ENCODE measurements around the gene PCBP2.

DNA sequence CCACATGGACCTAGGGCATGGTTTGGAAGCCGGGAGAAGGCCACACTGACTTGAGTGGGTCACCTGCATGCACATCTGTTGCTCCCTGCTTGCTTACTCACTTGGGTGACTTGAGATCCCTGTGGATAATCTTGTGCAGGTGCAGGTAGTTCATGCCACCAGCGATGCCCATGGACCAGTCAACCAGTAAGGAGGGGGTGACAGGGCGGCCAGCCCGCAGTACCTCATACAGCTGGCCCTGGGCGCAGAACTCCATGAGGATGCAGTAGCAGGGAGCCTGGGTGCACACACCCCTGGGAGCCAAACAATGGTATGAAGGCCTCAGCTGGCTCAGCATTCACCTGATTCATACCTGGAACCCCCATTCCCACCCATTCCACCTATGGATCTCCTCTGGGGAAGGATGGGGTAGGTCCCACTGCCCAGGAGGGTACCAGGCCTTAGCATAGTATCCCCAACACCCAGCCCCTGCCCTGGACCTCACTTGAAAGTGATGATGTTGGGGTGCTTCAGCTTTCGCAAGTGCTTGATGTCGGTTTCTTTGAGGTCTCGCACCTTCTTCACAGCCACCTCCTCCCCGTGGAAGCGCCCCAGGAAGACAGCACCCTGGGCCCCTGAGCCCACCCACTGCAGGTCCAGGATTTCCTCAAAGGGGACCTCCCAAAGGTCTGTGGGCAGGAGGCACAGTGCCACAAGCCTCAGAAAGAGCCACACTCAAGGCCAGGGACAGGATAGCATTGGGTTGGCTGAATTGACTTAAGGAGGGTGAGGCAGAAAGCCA lies 34.2 kb downstream of the PCBP2 start:
- no peak for TF ChIP-seq TAF1 (IDR thresholded peaks at IDR 0.05; ENCODE audit: borderline replicate concordance, insufficient read depth, low read length)
- TF ChIP-seq POLR2AphosphoS5 (IDR thresholded peaks at IDR 0.05; ENCODE audit: low read depth, low read length): no peak
- no peak for TF ChIP-seq SIN3A (IDR thresholded peaks at IDR 0.05; ENCODE audit: borderline replicate concordance, insufficient read depth, low read length)
